Middle frontal gyrus (tissue), 1 donor: ENCODE data around the gene DAPK3.
"Not testable (repeated sequence)": the region's sequence is repeated elsewhere in the genome, so short reads cannot be mapped to it uniquely, and the experiment has no call there.

ENCODE experiments used
- DNase-seq: peaks from one replicate; pipeline ENCODE4 v3.0.0-alpha.2; 2015; ENCODE audit warnings: low spot score; ENCODE audit errors: extremely low spot score

DAPK3 gene

GRCh38 chr19:4005436-4005835, 34.5 kb upstream of the DAPK3 start:
- DNase-seq = not testable (repeated sequence)

- not testable (repeated sequence) for DNase-seq
Measured at GRCh38 chr19:4000798-4001197, 29.9 kb upstream of the DAPK3 start.

- not testable (repeated sequence) for DNase-seq
Measured at GRCh38 chr19:3998667-3999412, 27.9 kb upstream of the DAPK3 start.

DNA sequence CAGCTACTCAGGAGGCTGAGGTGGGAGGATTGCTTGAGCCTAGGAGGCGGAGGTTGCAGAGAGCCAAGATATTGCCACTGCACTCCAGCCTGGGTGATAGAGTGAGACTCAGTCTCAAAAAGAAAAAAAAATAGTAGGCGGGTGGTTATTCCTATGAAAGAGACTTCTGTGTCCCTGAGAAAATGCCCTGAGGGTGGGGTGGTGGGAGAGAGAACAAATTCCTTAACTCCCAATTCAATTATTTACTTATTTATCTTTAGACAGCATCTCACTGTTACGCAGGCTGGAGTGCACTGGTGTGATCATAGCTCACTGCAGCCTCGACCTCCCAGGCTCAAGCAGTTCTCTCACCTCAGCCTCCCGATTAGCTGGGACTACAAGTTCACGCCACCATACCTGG, 24.7 kb upstream of the DAPK3 start:
- no peak for DNase-seq

DNA sequence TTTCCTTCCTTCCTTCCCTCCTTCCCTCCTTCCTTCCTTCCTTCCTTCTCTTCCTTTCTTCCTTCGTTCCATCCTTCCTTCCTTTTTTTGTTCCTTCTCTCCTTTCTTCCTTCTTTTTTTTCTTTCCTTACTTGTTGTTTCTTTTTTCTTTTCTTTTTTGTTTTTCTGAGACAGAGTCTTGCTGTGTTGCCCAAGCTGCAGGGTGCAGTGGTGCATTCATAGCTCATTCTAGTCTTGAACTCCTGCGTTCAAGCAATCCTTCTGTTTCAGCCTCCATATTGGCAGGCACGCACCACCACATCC, 19.9 kb upstream of the DAPK3 start:
- no peak for DNase-seq

- DNase-seq = peak; percentile 74
Measured at GRCh38 chr19:3987619-3988371, 16.9 kb upstream of the DAPK3 start.

DNA sequence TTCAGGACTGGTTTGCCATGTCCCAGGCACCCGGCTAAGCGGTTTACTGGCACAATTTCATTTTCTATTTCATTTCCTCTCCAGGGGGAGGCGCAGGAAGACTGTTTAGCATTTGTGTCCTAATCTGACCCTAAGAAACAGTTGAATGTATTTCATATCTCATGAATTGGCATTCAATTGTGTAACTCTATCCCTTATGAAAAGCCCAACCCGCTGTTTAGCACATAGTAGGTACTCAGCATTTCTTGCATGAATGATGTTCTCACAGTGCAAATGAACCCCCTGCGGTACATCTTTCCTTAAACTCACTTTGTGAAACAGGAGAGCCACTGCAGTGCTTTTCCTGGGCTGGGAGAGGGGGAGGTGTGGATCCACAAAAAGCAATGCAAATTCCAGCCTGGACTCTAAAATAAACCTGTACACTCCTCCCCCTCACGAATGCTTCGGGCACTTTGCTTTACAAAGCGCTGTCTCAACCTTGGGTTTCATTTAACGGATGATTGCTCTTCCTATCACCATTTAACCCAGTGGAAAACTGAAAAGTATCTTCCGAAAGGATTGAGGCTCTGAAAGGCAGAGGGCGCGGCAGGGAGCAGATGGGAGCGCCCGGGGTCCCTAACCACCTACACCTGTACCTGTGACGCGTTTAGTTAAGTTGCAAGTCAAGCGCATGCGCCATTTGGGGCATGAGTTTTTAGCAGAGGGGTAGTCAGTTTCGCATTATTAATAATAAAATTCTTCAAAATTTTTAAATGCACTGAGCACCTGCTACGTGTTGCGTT, 15.6 kb upstream of the DAPK3 start:
- DNase-seq = peak; percentile 82

- no peak for DNase-seq
Measured at GRCh38 chr19:3985643-3986259, 14.9 kb upstream of the DAPK3 start.

GRCh38 chr19:3984908-3985642, 14.2 kb upstream of the DAPK3 start, which contains the start of gene EEF2:
Gene EEF2, minus strand, starts transcription at chr19:3985463. Its CDS starts 83 bp downstream, at chr19:3985380.
- peak; percentile 84 for DNase-seq

DNA sequence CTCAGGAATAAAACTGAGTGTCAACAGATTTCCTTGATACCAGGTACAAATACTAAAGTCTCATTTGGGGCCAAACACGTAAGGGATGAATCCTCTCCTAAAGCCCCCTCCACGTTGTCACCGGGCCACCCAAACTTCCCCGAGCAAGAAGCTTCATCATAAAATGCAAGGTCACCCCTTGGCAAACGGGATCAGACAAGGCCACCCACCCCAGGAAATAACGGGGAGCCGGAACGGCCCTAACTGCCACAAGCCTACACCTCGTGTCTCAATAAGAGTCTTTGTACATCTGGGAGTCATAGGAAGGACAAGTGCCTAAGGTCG, 13.6 kb upstream of the DAPK3 start:
- no peak for DNase-seq

- DNase-seq = no peak
Measured at GRCh38 chr19:3983936-3984583, 13.2 kb upstream of the DAPK3 start.

DNA sequence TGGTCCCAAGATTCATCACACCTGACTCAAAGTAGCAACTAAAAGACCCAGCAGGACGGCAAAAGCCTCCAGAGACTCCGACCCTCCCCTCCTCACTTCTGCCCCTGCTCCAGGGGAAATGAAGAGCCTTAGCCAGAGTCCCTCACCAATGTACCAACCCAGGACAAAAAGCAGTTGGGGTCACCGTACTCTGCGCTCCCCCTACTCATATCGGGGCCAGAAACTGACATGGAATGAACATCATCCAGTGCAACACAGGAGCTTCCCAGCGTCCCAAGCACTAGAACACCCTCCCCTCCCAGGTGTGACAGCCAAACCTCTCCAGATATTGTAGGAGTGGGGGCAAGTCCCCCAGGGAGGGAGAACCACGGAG, 12.6 kb upstream of the DAPK3 start:
- no peak for DNase-seq

DNA sequence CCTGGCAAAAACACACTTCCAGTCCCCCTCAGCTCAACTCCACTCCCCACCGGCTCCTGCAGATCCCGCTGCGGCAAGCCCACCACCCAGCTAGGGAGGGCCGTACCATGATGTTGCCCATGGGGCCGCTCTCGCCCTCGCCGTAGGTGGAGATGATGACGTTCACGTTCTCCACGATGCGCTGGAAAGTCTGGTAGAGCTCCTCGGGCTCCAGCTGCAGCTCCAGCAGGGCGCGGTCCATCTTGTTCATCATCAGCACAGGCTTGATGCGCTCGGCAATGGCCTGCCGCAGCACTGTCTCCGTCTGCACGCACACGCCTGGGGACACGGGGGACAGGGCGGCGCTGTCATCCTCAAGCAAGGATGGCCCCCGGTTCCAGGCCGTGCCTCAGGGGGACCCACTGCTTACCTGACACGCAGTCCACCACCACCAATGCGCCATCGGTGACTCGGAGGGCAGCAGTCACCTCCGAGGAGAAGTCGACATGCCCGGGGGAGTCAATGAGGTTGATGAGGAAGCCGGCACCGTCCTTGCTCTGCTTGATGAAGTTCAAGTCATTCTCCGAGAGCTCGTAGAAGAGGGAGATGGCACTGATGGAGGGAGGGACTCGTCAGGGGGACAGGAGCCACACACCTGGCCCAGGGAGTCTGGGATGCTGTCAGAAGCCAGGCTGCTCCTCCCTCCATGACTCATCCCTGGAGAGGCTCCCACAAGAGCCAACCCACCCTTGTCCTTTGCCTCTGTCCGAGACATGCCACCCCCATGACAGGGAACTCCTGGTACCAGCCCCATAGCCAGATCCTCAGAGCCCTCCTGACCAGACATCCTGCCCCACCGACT, 12.0 kb upstream of the DAPK3 start:
- no peak for DNase-seq

DNA sequence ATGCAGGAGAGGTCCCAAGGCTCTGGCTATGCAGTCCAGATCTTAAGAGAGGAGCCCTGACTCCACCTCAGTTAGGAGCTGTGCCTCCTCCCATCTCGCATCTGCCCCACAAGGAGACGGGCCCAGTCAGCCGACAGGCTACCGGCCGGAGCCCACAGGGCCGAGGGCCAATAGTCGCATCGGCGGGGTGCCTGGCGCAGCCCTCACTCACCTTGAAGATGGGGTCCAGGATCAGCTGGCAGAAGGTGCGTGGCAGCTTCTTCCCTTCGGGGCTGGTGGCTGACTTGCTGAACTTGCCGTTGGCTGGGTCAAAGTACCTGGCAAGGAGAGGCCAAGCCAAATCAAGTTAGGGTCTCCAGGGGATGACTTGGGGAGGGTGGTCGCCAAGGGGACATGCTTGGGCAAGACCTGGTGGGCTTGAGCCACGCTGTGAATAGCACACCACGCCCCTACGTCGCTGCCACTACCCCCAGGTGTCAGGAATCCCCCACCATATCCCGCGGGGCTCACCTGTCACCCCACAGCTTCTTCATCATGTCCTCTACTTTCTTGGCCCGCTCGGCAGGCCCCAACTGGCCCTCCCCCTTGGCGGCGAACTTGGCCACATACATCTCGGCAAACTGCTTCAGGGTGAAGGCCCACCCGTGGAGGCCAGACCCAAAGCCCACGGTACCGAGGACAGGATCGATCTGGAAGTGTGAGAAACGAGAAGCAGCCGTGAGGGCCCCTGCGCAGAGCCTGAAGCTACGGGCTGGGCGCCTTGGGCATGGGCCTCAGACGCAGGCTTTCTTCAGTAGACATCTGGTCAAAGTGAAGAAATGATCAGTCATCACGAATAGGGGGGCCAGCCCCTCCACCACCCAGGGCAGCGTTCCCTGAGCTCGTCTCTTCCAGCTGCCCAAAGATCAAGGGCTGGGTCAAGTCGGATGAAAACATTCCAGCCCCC, 11.1 kb upstream of the DAPK3 start:
- DNase-seq = no peak

DNA sequence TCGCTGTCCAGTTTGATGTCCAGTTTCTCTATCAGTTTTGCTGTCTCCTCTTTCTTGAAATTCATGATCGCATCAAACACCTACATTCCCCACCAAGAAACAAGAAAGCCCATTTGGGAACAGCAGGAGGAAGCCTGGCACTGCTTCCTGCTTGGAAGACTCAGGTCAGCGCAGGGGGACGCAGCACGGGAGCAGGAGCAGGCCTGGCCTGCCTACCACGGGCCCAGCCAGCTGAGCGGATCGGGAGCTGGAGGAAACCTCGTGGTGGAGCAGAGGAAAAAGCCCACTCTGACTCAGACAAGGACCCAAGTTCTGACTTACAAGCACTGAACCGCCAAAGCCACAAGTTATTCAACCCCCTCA, 10.5 kb upstream of the DAPK3 start:
- DNase-seq = no peak

DNA sequence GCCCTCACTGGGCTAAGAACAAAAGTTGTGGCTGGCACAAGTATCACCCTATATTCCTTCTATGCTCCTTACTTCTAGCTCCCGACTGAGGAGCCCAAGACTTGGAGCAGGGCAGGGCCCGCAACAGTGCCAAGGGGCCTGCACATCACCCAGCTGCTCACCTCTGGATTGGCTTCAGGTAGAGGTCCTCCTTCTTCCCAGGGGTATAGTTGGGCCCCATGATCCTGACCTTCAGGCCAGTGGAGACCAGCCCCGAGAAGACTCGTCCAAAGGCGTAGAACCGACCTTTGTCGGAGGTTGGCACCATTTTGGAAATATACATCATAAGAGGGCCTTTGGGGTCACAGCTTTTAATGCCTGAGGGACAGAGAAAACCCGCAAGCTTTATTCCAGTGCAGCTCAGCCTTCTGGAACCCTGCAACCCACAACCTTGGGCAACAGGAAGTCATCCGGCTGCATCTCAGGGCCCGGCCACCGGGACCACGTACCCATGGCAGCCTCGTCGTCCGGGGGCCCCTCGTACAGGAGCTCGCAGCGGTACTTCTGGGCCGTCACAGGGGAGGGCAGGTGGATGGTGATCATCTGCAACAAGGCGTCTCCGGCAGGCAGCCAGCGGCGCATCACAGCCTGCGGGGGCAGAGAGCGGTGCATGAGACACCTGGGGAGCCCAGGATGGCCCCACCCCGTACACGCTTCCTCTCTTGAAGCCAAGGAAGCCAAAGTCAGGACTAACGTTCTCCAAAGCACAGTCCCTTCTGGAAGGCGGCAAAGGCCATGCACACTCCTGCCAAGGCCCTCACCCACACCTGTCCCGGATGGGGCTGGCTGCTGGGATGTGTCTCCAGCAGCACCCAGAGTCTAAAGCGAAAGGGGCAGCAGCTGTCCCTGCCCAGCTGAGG, 9.7 kb upstream of the DAPK3 start:
- DNase-seq = no peak

- DNase-seq = no peak
Measured at GRCh38 chr19:3979674-3980352, 8.9 kb upstream of the DAPK3 start.
